NT2/D1 (cell line): Measurements from ENCODE around the gene SARDH.

ENCODE experiments used
- SUZ12 ChIP-seq: IDR thresholded peaks from 2 replicates; pipeline ENCODE4 v1.6.1; 2011; ENCODE audit not compliant: insufficient read length, insufficient read depth; ENCODE audit errors: extremely low read depth
- ZNF274 ChIP-seq: IDR thresholded peaks from 2 replicates; pipeline ENCODE4 v1.6.1; 2011; ENCODE audit warnings: mild to moderate bottlenecking, low read depth, low read length

- TF ChIP-seq ZNF274 (no peak), SUZ12 (no peak)
Observed at GRCh38 chr9:133733421-133733795, 4.7 kb downstream of the SARDH start.
